MM.1S (cell line): ENCODE data around the gene ST6GAL1.
"Not testable (repeated sequence)": the region's sequence is repeated elsewhere in the genome, so short reads cannot be mapped to it uniquely, and the experiment has no call there.

Experiments used
- DNase-seq: peaks from one replicate; pipeline ENCODE4 v3.0.0-alpha.2; 2015
- H2AFZ ChIP-seq: fragments of 300-600 bp; sonication (generic); 2 replicates; pipeline ENCODE4 v1.6.0; 2016; ENCODE audit warnings: antibody characterized with exemption, low read length
- H3F3A ChIP-seq: fragments of 300-600 bp; sonication (generic); 2 replicates; pipeline ENCODE4 v1.6.1; 2016; ENCODE audit warnings: mild to moderate bottlenecking, antibody characterized with exemption, low read length, moderate library complexity, mixed read lengths; ENCODE audit not compliant: insufficient read depth
- H3K27ac ChIP-seq: fragments of 300-600 bp; sonication (generic); 2 replicates; pipeline ENCODE4 v1.5.1; 2016; ENCODE audit warnings: mild to moderate bottlenecking, low read length
- H3K27me3 ChIP-seq: fragments of 300-600 bp; sonication (generic); replicated peaks from 2 replicates; pipeline ENCODE4 v1.6.0; 2016; ENCODE audit warnings: low read length; ENCODE audit not compliant: insufficient read depth
- H3K36me3 ChIP-seq: fragments of 300-600 bp; sonication (generic); replicated peaks from 2 replicates; pipeline ENCODE4 v1.6.1; 2016; ENCODE audit warnings: mild to moderate bottlenecking, low read length, mixed read lengths; ENCODE audit not compliant: insufficient read depth
- H3K4me1 ChIP-seq: fragments of 300-600 bp; sonication (generic); 2 replicates; pipeline ENCODE4 v1.6.1; 2016; ENCODE audit warnings: low read length, mixed read lengths
- H3K4me2 ChIP-seq: fragments of 300-600 bp; sonication (generic); 2 replicates; pipeline ENCODE4 v1.6.0; 2016; ENCODE audit warnings: low read depth, low read length
- H3K4me3 ChIP-seq: fragments of 300-600 bp; sonication (generic); 2 replicates; pipeline ENCODE4 v1.5.1; 2016; ENCODE audit warnings: low read length, mixed read lengths
- H3K79me2 ChIP-seq: fragments of 300-600 bp; sonication (generic); 2 replicates; pipeline ENCODE4 v1.6.1; 2016; ENCODE audit warnings: mixed run types, low read length, mixed read lengths
- H3K9ac ChIP-seq: fragments of 300-600 bp; sonication (generic); 2 replicates; pipeline ENCODE4 v1.6.1; 2016; ENCODE audit warnings: low read length, mixed read lengths
- H3K9me2 ChIP-seq: fragments of 300-600 bp; sonication (generic); replicated peaks from 2 replicates; pipeline ENCODE4 v1.6.1; 2016; ENCODE audit warnings: mild to moderate bottlenecking, low read length, mixed read lengths; ENCODE audit not compliant: insufficient read depth
- H3K9me3 ChIP-seq: fragments of 300-600 bp; sonication (generic); replicated peaks from 2 replicates; pipeline ENCODE4 v1.6.1; 2016; ENCODE audit warnings: mild to moderate bottlenecking, low read length, mixed read lengths; ENCODE audit not compliant: insufficient read depth
- H4K20me1 ChIP-seq: fragments of 300-600 bp; sonication (generic); 2 replicates; pipeline ENCODE4 v1.6.1; 2016; ENCODE audit warnings: mild to moderate bottlenecking, low read length, moderate library complexity, mixed read lengths; ENCODE audit not compliant: insufficient read depth
- CTCF ChIP-seq: fragments of 300-600 bp; sonication (generic); IDR thresholded peaks from 2 replicates; pipeline ENCODE4 v1.5.1; 2016; ENCODE audit warnings: antibody characterized with exemption, low read length, mixed read lengths
- EZH2 ChIP-seq: fragments of 300-600 bp; sonication (generic); optimal IDR thresholded peaks from 2 replicates; pipeline ENCODE3; 2017; ENCODE audit warnings: low read depth, mild to moderate bottlenecking, antibody characterized with exemption, low read length, mixed read lengths
- EZH2phosphoT487 ChIP-seq: fragments of 300-600 bp; sonication (generic); IDR thresholded peaks from 2 replicates; pipeline ENCODE4 v1.6.1; 2018; ENCODE audit warnings: antibody characterized with exemption, low read length

Gene ST6GAL1

GRCh38 chr3:187049462-187050101, 119.3 kb downstream of the ST6GAL1 start:
- DNase-seq: no peak
- no peak for TF ChIP-seq EZH2phosphoT487
- Histone ChIP-seq H3K36me3 (peaks cover 37% of the 10 kb centered on the region), H3K9me3 (no peaks in the 10 kb centered on the region), H3F3A (no peaks in the 10 kb centered on the region), H3K27ac (no peak overlapping the region), H3K4me3 (no peak overlapping the region), H3K9me2 (no peaks in the 10 kb centered on the region), H3K79me2 (peaks cover 89% of the 10 kb centered on the region), H3K4me2 (no peak overlapping the region), H4K20me1 (no peaks in the 10 kb centered on the region), H3K27me3 (no peaks in the 10 kb centered on the region), H3K4me1 (0 out of 2 replicates have a peak, but pooled peaks cover 4% of the 10 kb centered on the region), H2AFZ (no peak overlapping the region), H3K9ac (no peak overlapping the region)

- TF ChIP-seq CTCF (no peak), EZH2 (no peak), EZH2phosphoT487 (no peak)
- Histone ChIP-seq H3K4me2 (no peak overlapping the region), H4K20me1 (no peaks in the 10 kb centered on the region), H3K9me3 (no peaks in the 10 kb centered on the region), H3K79me2 (peaks cover 85% of the 10 kb centered on the region), H3K4me1 (no peaks in the 10 kb centered on the region), H3K27ac (no peak overlapping the region), H3K4me3 (no peak overlapping the region), H3K9me2 (no peaks in the 10 kb centered on the region), H2AFZ (no peak overlapping the region), H3K36me3 (peaks cover 40% of the 10 kb centered on the region), H3K27me3 (no peaks in the 10 kb centered on the region), H3F3A (no peaks in the 10 kb centered on the region), H3K9ac (no peak overlapping the region)
- no peak for DNase-seq
These were observed 120.7 kb downstream of the ST6GAL1 start for GRCh38 chr3:187051066-187051465.

- H3K9me3 ChIP-seq: no peaks in the 10 kb centered on the region
- H3K27ac ChIP-seq: no peak overlapping the region
- H3K36me3 ChIP-seq: peaks cover 41% of the 10 kb centered on the region
- no peak overlapping the region for H3K4me3 ChIP-seq
- no peak overlapping the region for H3K4me2 ChIP-seq
- no peaks in the 10 kb centered on the region for H3K4me1 ChIP-seq
- H3K9me2 ChIP-seq: no peaks in the 10 kb centered on the region
- no peaks in the 10 kb centered on the region for H4K20me1 ChIP-seq
- no peak for DNase-seq
- H3K27me3 ChIP-seq: no peaks in the 10 kb centered on the region
- no peak overlapping the region for H2AFZ ChIP-seq
- H3F3A ChIP-seq: no peaks in the 10 kb centered on the region
- no peak overlapping the region for H3K9ac ChIP-seq
- TF ChIP-seq EZH2phosphoT487 (no peak), EZH2 (no peak), CTCF (no peak)
- peaks cover 82% of the 10 kb centered on the region for H3K79me2 ChIP-seq
These were observed 121.5 kb downstream of the ST6GAL1 start for GRCh38 chr3:187051724-187052366.

- Histone ChIP-seq H3K79me2 (peaks cover 82% of the 10 kb centered on the region), H3K36me3 (peaks cover 46% of the 10 kb centered on the region)
- not testable (repeated sequence) for H3K9ac ChIP-seq
These were observed 122.1 kb downstream of the ST6GAL1 start for GRCh38 chr3:187052427-187052826.

GRCh38 chr3:187054433-187054832, 124.1 kb downstream of the ST6GAL1 start:
- peaks cover 82% of the 10 kb centered on the region for H3K79me2 ChIP-seq
- not testable (repeated sequence) for H3F3A ChIP-seq

More at GRCh38 chr3:187052427-187052826, 122.1 kb downstream of the ST6GAL1 start:
- not testable (repeated sequence) for H4K20me1 ChIP-seq, H3K9me3 ChIP-seq, DNase-seq, H3K4me2 ChIP-seq, H3K27ac ChIP-seq, H3F3A ChIP-seq, H3K27me3 ChIP-seq, H3K4me1 ChIP-seq, H2AFZ ChIP-seq, H3K9me2 ChIP-seq, H3K4me3 ChIP-seq

GRCh38 chr3:187057803-187058202, 127.5 kb downstream of the ST6GAL1 start:
- Histone ChIP-seq H3F3A (peaks cover 31% of the 10 kb centered on the region), H3K79me2 (peaks cover 85% of the 10 kb centered on the region), H3K36me3 (peaks cover 36% of the 10 kb centered on the region), H3K4me1 (peaks cover 42% of the 10 kb centered on the region)
- H3K4me2 ChIP-seq, H3K9ac ChIP-seq, DNase-seq, H3K4me3 ChIP-seq, H3K9me3 ChIP-seq, H3K27ac ChIP-seq, H4K20me1 ChIP-seq, H3K9me2 ChIP-seq, H3K27me3 ChIP-seq, H2AFZ ChIP-seq: not testable (repeated sequence)

More at GRCh38 chr3:187054433-187054832, 124.1 kb downstream of the ST6GAL1 start:
- not testable (repeated sequence) for H3K9me2 ChIP-seq, H3K4me3 ChIP-seq, H3K4me1 ChIP-seq, H3K27ac ChIP-seq, H4K20me1 ChIP-seq, DNase-seq, H3K4me2 ChIP-seq, H2AFZ ChIP-seq, H3K9ac ChIP-seq, H3K27me3 ChIP-seq, H3K9me3 ChIP-seq
- H3K36me3 ChIP-seq: peaks cover 49% of the 10 kb centered on the region
